Prostate gland (tissue), 2 donors: ENCODE data around the gene PDE4D. TPM values are rescaled to one million over a fixed set of nuclear protein-coding genes. Genes with fewer than 3 reads are reported as not detected.

ENCODE experiments used
- DNase-seq: peaks from one replicate; pipeline ENCODE4 v3.0.0-alpha.2; 2019; ENCODE audit warnings: low spot score
- H3K27ac ChIP-seq, 2 donors: fragments of 200-600 bp; sonication (generic); 2 replicates each; pipeline ENCODE4 v1.5.1; 2017 to 2019
- H3K27me3 ChIP-seq: fragments of 200-600 bp; sonication (generic); replicated peaks from 2 replicates; pipeline ENCODE4 v1.5.1; 2019; ENCODE audit not compliant: insufficient read depth
- H3K36me3 ChIP-seq, 2 donors: fragments of 200-600 bp; sonication (generic); 1 replicate in 1 of 2; 2 replicates in 1 of 2; pipeline versions ENCODE4 v1.5.1 to v1.8.1; 2017 to 2019
- H3K4me1 ChIP-seq: fragments of 200-600 bp; sonication (generic); replicated peaks from 2 replicates; pipeline ENCODE4 v1.5.1; 2019
- H3K4me3 ChIP-seq, 2 donors: fragments of 200-600 bp; sonication (generic); 2 replicates each; pipeline ENCODE4 v1.5.1; 2017 to 2019
- H3K9me3 ChIP-seq: fragments of 200-600 bp; sonication (generic); 2 replicates; pipeline ENCODE4 v1.5.1; 2017
- POLR2A ChIP-seq: fragments of 450-650 bp; IDR thresholded peaks from one replicate; pipeline ENCODE4 v1.6.1; 2016; ENCODE audit warnings: antibody characterized with exemption, mild to moderate bottlenecking
- POLR2AphosphoS5 ChIP-seq: sonication (generic); formaldehyde crosslinking; IDR thresholded peaks from one replicate; pipeline ENCODE4 v1.6.1; 2017; ENCODE audit warnings: antibody characterized with exemption
- WGBS: methylation state at CpG from one replicate; pipeline ENCODE4 v1.1.5; 2018; 5-methylcytosine and 5-hydroxymethylcytosine counted together
- intact Hi-C: fragments of 100-400 bp; cut with DNase I; formaldehyde crosslinking; loops from one replicate; pipeline ENCODE4 v1.14.2; 2022
- total RNA-seq, 2 donors: library from RNA; depleted of rRNA; stranded (reverse); fragments of >200 nt; gene quantifications; one replicate each; pipeline ENCODE4 v1.1.0, GENCODE V29; 2016
- TF ChIP-seq, protein P1 (sequence below), 4 experiments: fragments of 200-600 bp in 2 of 4; fragments of 450-650 bp in 2 of 4; sonication (generic) in 2 of 4; IDR thresholded peaks; 1 replicate in 3 of 4; 2 replicates in 1 of 4; pipeline ENCODE4 v1.5.1; 2016 to 2019; ENCODE audit warnings: antibody characterized with exemption in 4 of 4, mild to moderate bottlenecking in 2 of 4, moderate library complexity in 2 of 4

PDE4D gene
- 10 to 100 TPM; 64.2 to 75.6 TPM for total RNA-seq

DNA sequence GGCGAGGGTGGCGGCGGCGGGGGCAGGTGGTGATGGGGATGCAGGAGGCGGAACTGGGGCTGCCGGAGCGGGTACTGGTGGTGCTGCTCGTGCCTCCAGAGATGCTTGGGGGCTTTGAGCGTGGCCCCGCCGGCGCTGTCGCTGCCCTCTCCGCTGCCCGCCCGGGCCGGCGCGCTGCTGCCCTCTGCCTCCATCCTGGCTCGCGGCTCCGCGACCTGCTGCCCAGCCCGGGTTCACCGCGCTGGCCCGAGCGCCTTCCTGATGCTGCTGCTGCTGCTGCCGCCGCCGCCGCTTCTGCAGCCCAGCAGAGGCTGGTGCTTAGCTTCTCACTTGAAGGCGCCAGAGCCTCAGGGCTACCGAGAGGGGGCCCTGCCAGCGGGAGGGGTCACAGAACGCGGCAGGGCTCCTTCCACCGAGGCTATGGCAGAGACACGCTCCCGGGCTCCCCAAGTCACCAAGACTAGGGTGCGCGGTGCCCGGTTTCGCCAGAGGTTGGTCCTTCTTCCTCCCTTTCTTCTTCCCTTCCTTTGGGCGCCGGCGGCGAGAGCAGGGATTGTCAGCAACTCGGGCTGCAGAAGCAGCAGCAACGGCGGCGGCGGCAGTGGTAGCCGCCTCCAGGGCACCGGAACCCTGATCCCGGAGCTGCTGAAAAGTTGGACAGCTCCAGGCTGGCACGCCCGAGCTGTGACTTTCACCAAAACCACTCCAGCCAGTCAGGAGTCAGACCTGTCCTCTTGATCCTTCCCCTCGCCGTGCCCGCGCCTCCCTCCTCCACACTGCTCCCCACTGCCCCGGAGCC is at the start of gene PDE4D:
PDE4D (minus strand) TSS at position 298 of the 799 bp plus-strand sequence.
- Histone ChIP-seq H3K9me3 (no peaks in the 10 kb centered on the region), H3K27ac (no peak within 1 kb of the TSS), H3K36me3 (no peaks in the 10 kb centered on the region), H3K27me3 (no peaks in the 10 kb centered on the region), H3K4me3 (peak within 1 kb of the TSS; percentile 21), H3K4me1 (no peaks in the 10 kb centered on the region)
- intact Hi-C loops: no loop called here
- under 1% methylated on average over 40 of the region's 63 CpGs for WGBS
- TF ChIP-seq, protein P1, sequence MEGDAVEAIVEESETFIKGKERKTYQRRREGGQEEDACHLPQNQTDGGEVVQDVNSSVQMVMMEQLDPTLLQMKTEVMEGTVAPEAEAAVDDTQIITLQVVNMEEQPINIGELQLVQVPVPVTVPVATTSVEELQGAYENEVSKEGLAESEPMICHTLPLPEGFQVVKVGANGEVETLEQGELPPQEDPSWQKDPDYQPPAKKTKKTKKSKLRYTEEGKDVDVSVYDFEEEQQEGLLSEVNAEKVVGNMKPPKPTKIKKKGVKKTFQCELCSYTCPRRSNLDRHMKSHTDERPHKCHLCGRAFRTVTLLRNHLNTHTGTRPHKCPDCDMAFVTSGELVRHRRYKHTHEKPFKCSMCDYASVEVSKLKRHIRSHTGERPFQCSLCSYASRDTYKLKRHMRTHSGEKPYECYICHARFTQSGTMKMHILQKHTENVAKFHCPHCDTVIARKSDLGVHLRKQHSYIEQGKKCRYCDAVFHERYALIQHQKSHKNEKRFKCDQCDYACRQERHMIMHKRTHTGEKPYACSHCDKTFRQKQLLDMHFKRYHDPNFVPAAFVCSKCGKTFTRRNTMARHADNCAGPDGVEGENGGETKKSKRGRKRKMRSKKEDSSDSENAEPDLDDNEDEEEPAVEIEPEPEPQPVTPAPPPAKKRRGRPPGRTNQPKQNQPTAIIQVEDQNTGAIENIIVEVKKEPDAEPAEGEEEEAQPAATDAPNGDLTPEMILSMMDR (IDR thresholded peaks at IDR 0.05): no peak
- no peak for TF ChIP-seq POLR2AphosphoS5
- no peak for TF ChIP-seq POLR2A
- peak; percentile 54 for DNase-seq

DNA sequence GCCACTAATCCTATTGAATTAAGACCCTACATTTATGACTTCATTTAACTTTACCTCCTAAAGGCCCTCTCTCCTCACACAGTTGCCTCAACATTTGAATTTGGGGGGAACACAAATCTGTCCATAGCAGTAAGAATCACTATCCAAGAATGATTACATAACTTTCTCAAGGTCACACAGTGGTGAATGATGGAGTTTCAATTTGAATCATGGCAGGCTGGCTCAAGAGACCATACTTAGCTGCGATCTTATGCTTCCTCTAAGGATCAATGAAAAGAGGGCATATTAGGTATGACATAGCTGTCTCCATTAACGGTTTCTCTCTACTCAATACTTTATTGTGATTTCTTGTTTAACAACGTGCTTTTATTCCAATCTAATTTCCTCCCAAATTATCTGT is 44.1 kb upstream of the PDE4D start:
- no peaks in the 10 kb centered on the region for H3K36me3 ChIP-seq
- 88% methylated on average over 3 of the region's 3 CpGs for WGBS
- no peaks in the 10 kb centered on the region for H3K9me3 ChIP-seq
- TF ChIP-seq POLR2AphosphoS5: no peak
- no peaks in the 10 kb centered on the region for H3K4me1 ChIP-seq
- H3K27ac ChIP-seq: no peak overlapping the region
- no peaks in the 10 kb centered on the region for H3K27me3 ChIP-seq
- no peak for DNase-seq
- H3K4me3 ChIP-seq: no peak overlapping the region
- intact Hi-C loops: no loop called here

DNA sequence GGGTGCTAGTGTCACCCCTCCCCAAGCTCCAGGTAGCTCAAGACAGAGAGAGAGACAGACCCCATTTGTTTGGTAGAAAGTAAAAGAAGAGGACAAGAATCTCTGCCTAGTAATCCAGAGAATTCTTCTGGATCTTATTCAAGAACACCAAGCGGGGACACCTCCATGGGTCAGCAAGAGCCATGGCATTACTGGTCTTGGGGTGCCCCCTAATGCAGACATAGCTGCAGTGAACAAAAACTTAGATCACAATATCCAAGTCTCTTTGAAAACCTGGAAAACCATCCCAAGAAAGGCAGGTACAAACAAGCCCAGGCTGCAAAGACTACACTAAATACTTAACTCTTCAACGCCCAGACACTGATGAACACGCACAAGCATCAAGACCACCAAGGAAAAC is 29.9 kb upstream of the PDE4D start:
- intact Hi-C loops: no loop called here
- H3K9me3 ChIP-seq: no peaks in the 10 kb centered on the region
- H3K4me1 ChIP-seq: no peaks in the 10 kb centered on the region
- H3K36me3 ChIP-seq: no peaks in the 10 kb centered on the region
- no peak overlapping the region for H3K27ac ChIP-seq
- WGBS: 77% methylated on average over 3 of the region's 3 CpGs
- H3K4me3 ChIP-seq: no peak overlapping the region
- TF ChIP-seq POLR2AphosphoS5 (no peak), POLR2A (no peak)
- TF ChIP-seq, protein P1 (IDR thresholded peaks at IDR 0.05): no peak
- H3K27me3 ChIP-seq: no peaks in the 10 kb centered on the region
- no peak for DNase-seq

DNA sequence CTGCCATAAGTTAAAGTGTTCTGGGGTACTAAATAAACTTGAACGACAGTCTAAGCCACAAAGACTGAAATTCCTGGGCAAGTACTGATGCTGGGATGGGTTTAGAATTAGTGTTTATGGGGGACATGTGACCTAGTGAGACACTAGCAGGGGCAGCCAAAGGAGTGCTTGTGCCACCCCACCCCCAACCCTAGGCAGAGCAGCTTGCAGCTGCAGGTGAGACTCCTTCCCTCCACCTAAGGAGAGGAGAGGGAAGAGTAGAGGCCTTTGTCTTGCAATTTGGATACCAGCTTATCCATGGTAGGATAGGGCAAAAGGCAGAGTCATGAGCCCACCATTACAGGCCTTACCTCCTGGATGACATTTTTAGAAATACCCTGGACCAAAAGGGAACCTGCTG is 28.7 kb upstream of the PDE4D start:
- DNase-seq: no peak
- Histone ChIP-seq H3K27me3 (no peaks in the 10 kb centered on the region), H3K4me1 (no peaks in the 10 kb centered on the region), H3K9me3 (no peaks in the 10 kb centered on the region), H3K4me3 (no peak overlapping the region), H3K27ac (no peak overlapping the region), H3K36me3 (no peaks in the 10 kb centered on the region)
- intact Hi-C loops: no loop called here
- 30% methylated on average over 1 of the region's 1 CpG for WGBS
- TF ChIP-seq, protein P1 (IDR thresholded peaks at IDR 0.05): no peak
- no peak for TF ChIP-seq POLR2AphosphoS5
- no peak for TF ChIP-seq POLR2A

DNA sequence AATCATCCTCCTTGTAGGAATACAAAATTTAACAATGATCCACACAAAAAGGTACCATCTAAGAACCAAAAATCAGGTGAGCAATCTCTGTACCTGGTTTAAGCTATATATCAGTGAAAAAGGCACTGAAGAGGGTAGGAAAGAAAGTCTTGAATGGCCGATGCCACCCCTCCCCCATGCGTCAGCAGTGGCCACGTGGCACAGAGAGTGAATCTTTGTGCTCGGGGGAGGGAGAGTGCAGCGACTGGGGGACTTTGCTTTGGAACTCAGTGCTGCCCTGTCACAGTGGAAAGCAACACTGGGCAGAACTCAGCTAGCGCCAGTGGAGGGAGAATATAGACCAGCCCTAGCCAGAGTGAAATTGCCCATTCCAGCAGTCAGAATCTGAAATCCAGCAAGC is 28.3 kb upstream of the PDE4D start:
- Histone ChIP-seq H3K9me3 (no peaks in the 10 kb centered on the region), H3K4me3 (no peak overlapping the region), H3K27ac (no peak overlapping the region), H3K27me3 (no peaks in the 10 kb centered on the region), H3K4me1 (no peaks in the 10 kb centered on the region), H3K36me3 (no peaks in the 10 kb centered on the region)
- DNase-seq: no peak
- intact Hi-C loops: no loop called here
- no peak for TF ChIP-seq POLR2A
- TF ChIP-seq, protein P1 (IDR thresholded peaks at IDR 0.05): no peak
- TF ChIP-seq POLR2AphosphoS5: no peak
- 74% methylated on average over 6 of the region's 6 CpGs for WGBS
